ENCODE measurements around the gene CACNA1E. TPM values are rescaled to one million over a fixed set of nuclear protein-coding genes. Genes with fewer than 3 reads are reported as not detected.

The CACNA1E gene
- not detected for total RNA-seq

DNA sequence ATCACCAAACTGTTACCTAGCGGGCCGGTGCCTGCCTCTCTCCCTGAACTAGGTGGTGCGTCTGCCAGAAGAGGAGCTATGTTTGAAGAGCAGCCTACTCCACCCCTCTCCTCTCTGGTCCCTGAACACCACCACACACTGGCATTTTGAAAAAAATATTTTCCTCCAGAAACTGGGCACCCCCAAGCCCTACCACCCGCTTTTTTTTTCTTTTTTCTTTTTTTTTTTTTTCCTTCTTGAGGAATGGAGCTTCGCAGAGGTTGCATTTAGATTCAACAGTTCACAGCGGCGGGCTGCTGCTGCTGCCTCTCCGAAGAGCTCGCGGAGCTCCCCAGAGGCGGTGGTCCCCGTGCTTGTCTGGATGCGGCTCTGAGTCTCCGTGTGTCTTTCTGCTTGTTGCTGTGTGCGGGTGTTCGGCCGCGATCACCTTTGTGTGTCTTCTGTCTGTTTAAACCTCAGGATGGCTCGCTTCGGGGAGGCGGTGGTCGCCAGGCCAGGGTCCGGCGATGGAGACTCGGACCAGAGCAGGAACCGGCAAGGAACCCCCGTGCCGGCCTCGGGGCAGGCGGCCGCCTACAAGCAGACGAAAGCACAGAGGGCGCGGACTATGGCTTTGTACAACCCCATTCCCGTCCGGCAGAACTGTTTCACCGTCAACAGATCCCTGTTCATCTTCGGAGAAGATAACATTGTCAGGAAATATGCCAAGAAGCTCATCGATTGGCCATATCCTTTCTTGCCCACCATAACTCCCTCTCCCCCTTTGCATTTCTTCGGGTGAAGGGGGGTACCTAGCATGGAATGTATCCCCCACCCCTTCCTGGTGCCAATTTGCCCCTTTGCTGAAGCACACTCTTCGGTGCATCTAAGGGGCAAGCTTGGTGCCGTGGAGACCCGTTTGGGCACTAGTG lies at the start of gene CACNA1E:
Gene CACNA1E, plus strand, starts transcription at position 233 of the 911 bp plus-strand sequence. Its CDS starts 228 bp downstream, at position 461.
- Mint-ChIP-seq H3K36me3 (ENCODE audit: low read depth) (no peaks in the 10 kb centered on the region), H3K4me3 (peak within 1 kb of the TSS; percentile 43), H3K4me1 (peaks cover 8% of the 10 kb centered on the region), H3K27me3 (peaks cover 62% of the 10 kb centered on the region), H3K27ac (no peak within 1 kb of the TSS), H3K9me3 (ENCODE audit: low read depth) (no peaks in the 10 kb centered on the region)
- ATAC-seq (no peak), DNase-seq (no peak)
- intact Hi-C loops (cut with DNase I, micrococcal nuclease), result loop anchor here in 1 of 2 experiments (5.0 kb wide), 1 partner anchor 914 kb away; no protein-coding TSS in a partner anchor
- POLR2A ChIA-PET, result interaction anchor here (0.8 kb wide), 1 partner anchor 454 kb away, joined by 8 read pairs; no protein-coding TSS in a partner anchor
- CTCF ChIA-PET, result interaction anchor here (0.6 to 1.2 kb wide), 2 partner anchors 54 to 193 kb away, joined by 3 to 5 read pairs; no protein-coding TSS in a partner anchor

DNA sequence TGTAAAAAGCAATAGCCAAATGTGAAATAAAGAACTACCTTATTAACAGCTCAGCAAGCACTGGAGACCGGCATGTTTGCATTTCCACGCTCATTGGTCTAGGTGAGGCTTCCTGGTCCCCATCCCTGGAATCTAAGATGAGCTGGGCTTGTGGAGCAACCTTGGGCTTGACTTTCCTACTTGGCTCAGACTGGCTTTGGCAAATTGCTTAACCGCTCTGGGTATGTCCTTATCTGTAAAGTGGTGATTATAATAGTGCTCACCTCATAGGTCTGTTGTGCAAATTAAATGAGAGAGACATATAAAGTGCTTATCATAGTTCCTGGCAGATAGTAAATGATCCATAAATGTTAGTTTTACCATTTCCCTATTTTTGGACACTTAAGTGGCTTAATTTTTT lies 49.4 kb upstream of the CACNA1E start:
- Mint-ChIP-seq H3K9me3 (ENCODE audit: low read depth) (no peaks in the 10 kb centered on the region), H3K27me3 (peaks cover 22% of the 10 kb centered on the region), H3K4me1 (no peaks in the 10 kb centered on the region), H3K36me3 (ENCODE audit: low read depth) (no peaks in the 10 kb centered on the region), H3K27ac (no peak overlapping the region), H3K4me3 (no peak overlapping the region)
- ATAC-seq (no peak), DNase-seq (no peak)
- CTCF ChIA-PET, result interaction anchor here (1.0 to 2.8 kb wide), 3 partner anchors 9 to 244 kb away, joined by 3 to 6 read pairs (median 6); no protein-coding TSS in a partner anchor
- intact Hi-C loops (cut with DNase I, micrococcal nuclease), result no loop called here
- POLR2A ChIA-PET, result no interaction called here

DNA sequence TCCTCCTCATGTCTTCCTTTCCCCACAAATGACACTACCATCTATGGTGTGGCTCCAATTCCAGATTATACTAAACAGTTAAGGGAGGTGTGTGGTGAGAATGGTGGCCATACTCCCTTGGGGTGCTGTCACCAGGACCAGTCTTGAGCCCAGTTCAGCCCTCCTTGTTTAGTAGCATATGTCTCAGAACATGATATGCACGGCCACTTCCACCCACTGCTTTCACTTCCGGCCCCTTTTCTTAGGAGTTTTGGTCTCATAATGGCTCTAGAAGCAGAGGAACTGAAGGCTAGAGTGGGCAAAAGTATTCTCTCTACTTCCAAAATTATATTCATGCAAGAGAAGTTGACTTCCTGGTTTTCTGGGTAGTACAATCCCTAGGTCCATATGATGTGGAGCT lies 45.3 kb upstream of the CACNA1E start:
- H3K9me3 Mint-ChIP-seq (ENCODE audit: low read depth), result no peaks in the 10 kb centered on the region
- intact Hi-C loops (cut with DNase I, micrococcal nuclease), result no loop called here
- H3K4me3 Mint-ChIP-seq, result no peak overlapping the region
- H3K4me1 Mint-ChIP-seq, result no peaks in the 10 kb centered on the region
- no peak for ATAC-seq
- H3K36me3 Mint-ChIP-seq (ENCODE audit: low read depth), result no peaks in the 10 kb centered on the region
- H3K27me3 Mint-ChIP-seq, result peaks cover 21% of the 10 kb centered on the region
- CTCF ChIA-PET, result no interaction called here
- POLR2A ChIA-PET, result interaction anchor here (0.5 kb wide), 1 partner anchor 261 kb away, joined by 3 read pairs; no protein-coding TSS in a partner anchor
- no peak overlapping the region for H3K27ac Mint-ChIP-seq
- no peak for DNase-seq

DNA sequence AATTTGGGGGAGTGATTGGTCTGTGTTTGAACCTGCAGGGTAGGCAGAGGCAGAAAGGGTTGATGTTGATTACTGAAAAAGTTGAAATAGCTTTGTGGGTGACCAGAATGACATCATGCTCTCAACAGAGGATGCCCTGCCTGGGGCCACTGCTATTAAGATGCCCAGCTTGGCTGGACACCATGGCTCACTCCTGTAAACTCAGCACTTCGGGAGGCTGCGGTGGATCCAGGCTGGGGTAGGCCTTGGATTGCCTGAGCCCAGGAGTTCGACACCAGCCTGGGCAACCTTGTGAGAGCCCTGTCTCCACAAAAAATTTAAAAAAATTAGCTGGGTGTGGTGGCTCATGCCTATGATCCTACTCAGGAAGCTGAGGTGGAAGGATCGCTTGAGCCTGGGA lies 42.8 kb upstream of the CACNA1E start:
- Mint-ChIP-seq H3K36me3 (ENCODE audit: low read depth) (no peaks in the 10 kb centered on the region), H3K4me3 (no peak overlapping the region), H3K27me3 (peaks cover 17% of the 10 kb centered on the region), H3K9me3 (ENCODE audit: low read depth) (no peaks in the 10 kb centered on the region), H3K4me1 (no peaks in the 10 kb centered on the region), H3K27ac (no peak overlapping the region)
- POLR2A ChIA-PET, result no interaction called here
- DNase-seq (no peak), ATAC-seq (no peak)
- intact Hi-C loops (cut with DNase I, micrococcal nuclease), result no loop called here
- CTCF ChIA-PET, result interaction anchor here (0.5 to 0.7 kb wide), 2 partner anchors 306 to 523 kb away, joined by 3 read pairs; no protein-coding TSS in a partner anchor

- H3K9me3 Mint-ChIP-seq (ENCODE audit: low read depth), result no peaks in the 10 kb centered on the region
- no peak overlapping the region for H3K4me3 Mint-ChIP-seq
- no peaks in the 10 kb centered on the region for H3K4me1 Mint-ChIP-seq
- DNase-seq (no peak), ATAC-seq (no peak)
- intact Hi-C loops (cut with DNase I, micrococcal nuclease), result no loop called here
- H3K27ac Mint-ChIP-seq, result no peak overlapping the region
- no peaks in the 10 kb centered on the region for H3K36me3 Mint-ChIP-seq (ENCODE audit: low read depth)
- POLR2A ChIA-PET, result no interaction called here
- peaks cover 11% of the 10 kb centered on the region for H3K27me3 Mint-ChIP-seq
- CTCF ChIA-PET, result no interaction called here
Measured at GRCh38 chr1:181442181-181442525, 41.2 kb upstream of the CACNA1E start.

- intact Hi-C loops (cut with DNase I, micrococcal nuclease), result no loop called here
- Mint-ChIP-seq H3K4me3 (no peak overlapping the region), H3K27me3 (peaks cover 2% of the 10 kb centered on the region), H3K27ac (no peak overlapping the region), H3K36me3 (ENCODE audit: low read depth) (no peaks in the 10 kb centered on the region), H3K9me3 (ENCODE audit: low read depth) (no peaks in the 10 kb centered on the region), H3K4me1 (no peaks in the 10 kb centered on the region)
- POLR2A ChIA-PET, result no interaction called here
- DNase-seq (no peak), ATAC-seq (no peak)
- CTCF ChIA-PET, result no interaction called here
Measured at GRCh38 chr1:181443231-181443853, 40.0 kb upstream of the CACNA1E start.

- ChIA-PET CTCF (no interaction called here), POLR2A (no interaction called here)
- DNase-seq (no peak), ATAC-seq (no peak)
- Mint-ChIP-seq H3K27ac (no peak overlapping the region), H3K36me3 (ENCODE audit: low read depth) (no peaks in the 10 kb centered on the region), H3K4me1 (no peaks in the 10 kb centered on the region), H3K27me3 (peaks cover 2% of the 10 kb centered on the region), H3K4me3 (no peak overlapping the region), H3K9me3 (ENCODE audit: low read depth) (no peaks in the 10 kb centered on the region)
- intact Hi-C loops (cut with DNase I, micrococcal nuclease), result no loop called here
Measured at GRCh38 chr1:181445436-181445835, 37.9 kb upstream of the CACNA1E start.

- Mint-ChIP-seq H3K27ac (no peak overlapping the region), H3K9me3 (ENCODE audit: low read depth) (no peaks in the 10 kb centered on the region), H3K4me3 (no peak overlapping the region), H3K36me3 (ENCODE audit: low read depth) (no peaks in the 10 kb centered on the region), H3K27me3 (peaks cover 2% of the 10 kb centered on the region), H3K4me1 (no peaks in the 10 kb centered on the region)
- POLR2A ChIA-PET, result no interaction called here
- no peak for ATAC-seq
- CTCF ChIA-PET, result interaction anchor here (1.6 kb wide), 1 partner anchor 24 kb away, joined by 7 read pairs; no protein-coding TSS in a partner anchor
- no peak for DNase-seq
- intact Hi-C loops (cut with DNase I, micrococcal nuclease), result no loop called here
Measured at GRCh38 chr1:181448461-181448860, 34.9 kb upstream of the CACNA1E start.

DNA sequence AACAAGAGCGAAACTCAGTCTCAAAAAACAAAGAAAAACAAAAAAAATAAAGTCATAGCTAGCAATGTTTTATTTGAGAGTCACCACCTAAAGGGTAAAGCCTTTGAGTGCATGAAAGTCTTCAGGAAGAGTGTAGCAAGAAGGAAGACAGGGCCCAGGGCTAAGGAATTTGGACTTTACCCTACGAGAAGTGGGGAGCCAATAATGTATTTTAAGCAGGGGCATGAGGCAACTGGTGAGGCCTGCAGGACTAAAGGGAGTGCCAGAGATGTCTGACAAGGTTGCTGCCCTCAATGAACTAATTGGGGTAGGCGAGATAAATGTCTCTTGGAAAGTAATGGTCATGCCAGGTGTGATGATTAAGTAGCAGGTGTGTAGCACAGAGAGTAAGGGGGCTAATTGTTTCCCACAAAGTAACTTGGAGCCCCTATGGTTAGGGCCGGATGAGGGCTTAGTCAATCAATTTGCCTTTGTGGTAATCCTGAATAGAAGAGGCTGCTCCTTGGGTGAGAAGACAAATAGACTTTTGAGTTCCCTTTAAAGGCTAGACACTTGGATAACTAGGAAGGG lies 31.6 kb upstream of the CACNA1E start:
- intact Hi-C loops (cut with DNase I, micrococcal nuclease), result no loop called here
- Mint-ChIP-seq H3K4me3 (no peak overlapping the region), H3K9me3 (ENCODE audit: low read depth) (no peaks in the 10 kb centered on the region), H3K36me3 (ENCODE audit: low read depth) (no peaks in the 10 kb centered on the region), H3K27me3 (no peaks in the 10 kb centered on the region), H3K4me1 (no peaks in the 10 kb centered on the region), H3K27ac (no peak overlapping the region)
- DNase-seq (no peak), ATAC-seq (no peak)
- CTCF ChIA-PET, result no interaction called here
- POLR2A ChIA-PET, result no interaction called here

- H3K4me3 Mint-ChIP-seq, result no peak overlapping the region
- POLR2A ChIA-PET, result no interaction called here
- no peak for ATAC-seq
- no peak for DNase-seq
- CTCF ChIA-PET, result no interaction called here
- no peak overlapping the region for H3K27ac Mint-ChIP-seq
- intact Hi-C loops (cut with DNase I, micrococcal nuclease), result no loop called here
- peaks cover 7% of the 10 kb centered on the region for H3K27me3 Mint-ChIP-seq
- H3K9me3 Mint-ChIP-seq (ENCODE audit: low read depth), result peaks cover 3% of the 10 kb centered on the region
- no peaks in the 10 kb centered on the region for H3K4me1 Mint-ChIP-seq
- no peaks in the 10 kb centered on the region for H3K36me3 Mint-ChIP-seq (ENCODE audit: low read depth)
Measured at GRCh38 chr1:181452746-181453145, 30.6 kb upstream of the CACNA1E start.

GRCh38 chr1:181453541-181454201 lies 29.6 kb upstream of the CACNA1E start:
- DNase-seq (no peak), ATAC-seq (no peak)
- no peak overlapping the region for H3K27ac Mint-ChIP-seq
- intact Hi-C loops (cut with DNase I, micrococcal nuclease), result no loop called here
- H3K36me3 Mint-ChIP-seq (ENCODE audit: low read depth), result no peaks in the 10 kb centered on the region
- H3K9me3 Mint-ChIP-seq (ENCODE audit: low read depth), result peaks cover 3% of the 10 kb centered on the region
- H3K4me3 Mint-ChIP-seq, result no peak overlapping the region
- ChIA-PET CTCF (interaction anchor here (0.6 kb wide), 1 partner anchor 627 kb away, joined by 3 read pairs; no protein-coding TSS in a partner anchor), POLR2A (interaction anchor here (0.6 kb wide), 1 partner anchor 349 kb away, joined by 3 read pairs; no protein-coding TSS in a partner anchor)
- no peaks in the 10 kb centered on the region for H3K4me1 Mint-ChIP-seq
- peaks cover 8% of the 10 kb centered on the region for H3K27me3 Mint-ChIP-seq
